ENCODE data around the gene TSKU. TPM values are rescaled to one million over a fixed set of nuclear protein-coding genes. Genes with fewer than 3 reads are reported as not detected.
A peak's percentile ranks its signal among the peaks of the same experiment; 100 is the strongest.

Gene TSKU
- total and polyA plus RNA-seq, 9 of the 15 experiments (the other 6 are each of a cell fraction or from before 2014, with no cell fraction given) = 0.60 to 11.9 (median 8.4) TPM

DNA sequence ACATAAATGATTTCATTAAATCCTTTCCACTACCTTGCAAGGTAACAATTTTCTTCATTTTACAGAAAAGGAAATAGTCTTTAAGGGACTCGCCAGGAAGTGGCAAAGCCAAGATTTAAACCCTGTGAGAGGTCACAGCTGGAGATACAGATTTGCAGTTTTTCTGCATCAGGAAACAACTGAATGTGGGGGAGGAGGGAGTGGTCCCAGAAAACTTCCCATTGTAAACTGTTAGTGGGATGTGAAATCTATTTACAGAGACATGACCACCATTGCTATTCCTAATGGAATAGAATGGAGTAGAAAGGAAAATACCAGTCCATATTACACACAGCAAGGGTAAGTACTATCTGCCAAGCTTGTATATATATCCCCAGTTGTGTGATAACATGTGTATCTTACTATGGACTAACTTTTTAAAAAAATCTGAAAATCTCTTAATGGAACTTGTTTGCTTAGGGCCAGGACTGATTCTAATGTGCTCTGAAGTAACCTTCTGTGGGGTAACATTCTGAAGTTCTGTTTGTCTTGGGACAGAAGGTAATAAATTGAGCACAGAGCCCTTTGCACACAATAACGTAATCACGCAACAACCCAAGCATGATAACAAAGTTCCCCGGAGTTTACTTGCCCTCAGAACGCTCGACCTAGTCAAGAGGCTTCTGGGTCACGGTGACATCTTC lies 10.9 kb upstream of the TSKU start:
- Histone ChIP-seq H3K9ac (ENCODE audit: insufficient read depth in 1 of 2, low read depth in 2 of 2, low read length in 2 of 2) (no peak overlapping the region), H3K27me3 (ENCODE audit: control insufficient read depth in 2 of 2, insufficient read depth in 2 of 2, low read length in 2 of 2) (no peaks in the 10 kb centered on the region), H3K36me3 (ENCODE audit: control insufficient read depth, insufficient read depth, low read length) (no peaks in the 10 kb centered on the region), H3K4me3 (no peak overlapping the region), H3K4me1 (replicated peaks in 1 of 2; ENCODE audit: control insufficient read depth in 2 of 2, insufficient read depth in 2 of 2, low read length in 2 of 2) (peaks cover 7 to 9% of the 10 kb centered on the region in 2 experiments; a peak in 4 of 5 replicates), H3K4me2 (ENCODE audit: insufficient read depth, low read length) (no peak overlapping the region), H3K27ac (ENCODE audit: extremely low read depth, low read depth, low read length) (no peak overlapping the region), H3K9me1 (ENCODE audit: control insufficient read depth, insufficient read depth, low read length) (no peaks in the 10 kb centered on the region), H3K79me2 (ENCODE audit: control insufficient read depth, insufficient read depth, low read length) (no peaks in the 10 kb centered on the region), H3K9me3 (replicated peaks; ENCODE audit: control insufficient read depth, insufficient read depth, low read depth, low read length) (peaks cover 8% of the 10 kb centered on the region), H4K20me1 (replicated peaks; ENCODE audit: control insufficient read depth, insufficient read depth, low read length) (no peaks in the 10 kb centered on the region), H2AFZ (ENCODE audit: low read depth, low read length) (no peak overlapping the region)
- FAIRE-seq = no peak
- no peak for DNase-seq (ENCODE audit: extremely low read depth in 1 of 4, low spot score in 3 of 4)
- TF ChIP-seq FOXJ3 (CRISPR knock-in tag; IDR thresholded peaks at IDR 0.05) = no peak
- TF ChIP-seq, protein P1, sequence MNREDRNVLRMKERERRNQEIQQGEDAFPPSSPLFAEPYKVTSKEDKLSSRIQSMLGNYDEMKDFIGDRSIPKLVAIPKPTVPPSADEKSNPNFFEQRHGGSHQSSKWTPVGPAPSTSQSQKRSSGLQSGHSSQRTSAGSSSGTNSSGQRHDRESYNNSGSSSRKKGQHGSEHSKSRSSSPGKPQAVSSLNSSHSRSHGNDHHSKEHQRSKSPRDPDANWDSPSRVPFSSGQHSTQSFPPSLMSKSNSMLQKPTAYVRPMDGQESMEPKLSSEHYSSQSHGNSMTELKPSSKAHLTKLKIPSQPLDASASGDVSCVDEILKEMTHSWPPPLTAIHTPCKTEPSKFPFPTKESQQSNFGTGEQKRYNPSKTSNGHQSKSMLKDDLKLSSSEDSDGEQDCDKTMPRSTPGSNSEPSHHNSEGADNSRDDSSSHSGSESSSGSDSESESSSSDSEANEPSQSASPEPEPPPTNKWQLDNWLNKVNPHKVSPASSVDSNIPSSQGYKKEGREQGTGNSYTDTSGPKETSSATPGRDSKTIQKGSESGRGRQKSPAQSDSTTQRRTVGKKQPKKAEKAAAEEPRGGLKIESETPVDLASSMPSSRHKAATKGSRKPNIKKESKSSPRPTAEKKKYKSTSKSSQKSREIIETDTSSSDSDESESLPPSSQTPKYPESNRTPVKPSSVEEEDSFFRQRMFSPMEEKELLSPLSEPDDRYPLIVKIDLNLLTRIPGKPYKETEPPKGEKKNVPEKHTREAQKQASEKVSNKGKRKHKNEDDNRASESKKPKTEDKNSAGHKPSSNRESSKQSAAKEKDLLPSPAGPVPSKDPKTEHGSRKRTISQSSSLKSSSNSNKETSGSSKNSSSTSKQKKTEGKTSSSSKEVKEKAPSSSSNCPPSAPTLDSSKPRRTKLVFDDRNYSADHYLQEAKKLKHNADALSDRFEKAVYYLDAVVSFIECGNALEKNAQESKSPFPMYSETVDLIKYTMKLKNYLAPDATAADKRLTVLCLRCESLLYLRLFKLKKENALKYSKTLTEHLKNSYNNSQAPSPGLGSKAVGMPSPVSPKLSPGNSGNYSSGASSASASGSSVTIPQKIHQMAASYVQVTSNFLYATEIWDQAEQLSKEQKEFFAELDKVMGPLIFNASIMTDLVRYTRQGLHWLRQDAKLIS (CRISPR knock-in tag; IDR thresholded peaks at IDR 0.05) = no peak
- no peak for TF ChIP-seq MYNN (IDR thresholded peaks at IDR 0.05)
- no peak for TF ChIP-seq MYNN (CRISPR knock-in tag; IDR thresholded peaks at IDR 0.05)
- no peak for TF ChIP-seq GABPB2 (CRISPR knock-in tag; conservative IDR thresholded peaks at IDR 0.05)
- TF ChIP-seq, protein P2, sequence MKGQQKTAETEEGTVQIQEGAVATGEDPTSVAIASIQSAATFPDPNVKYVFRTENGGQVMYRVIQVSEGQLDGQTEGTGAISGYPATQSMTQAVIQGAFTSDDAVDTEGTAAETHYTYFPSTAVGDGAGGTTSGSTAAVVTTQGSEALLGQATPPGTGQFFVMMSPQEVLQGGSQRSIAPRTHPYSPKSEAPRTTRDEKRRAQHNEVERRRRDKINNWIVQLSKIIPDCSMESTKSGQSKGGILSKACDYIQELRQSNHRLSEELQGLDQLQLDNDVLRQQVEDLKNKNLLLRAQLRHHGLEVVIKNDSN (CRISPR knock-in tag; IDR thresholded peaks at IDR 0.05) = no peak
- 0 out of 2 replicates have a peak, but pooled peaks have one; percentile 14 for TF ChIP-seq CBFA2T3 (IDR thresholded peaks at IDR 0.05)
- TF ChIP-seq KDM5B (IDR thresholded peaks at IDR 0.05; ENCODE audit: insufficient replicate concordance, low read depth, low read length) = no peak
- no peak for TF ChIP-seq KLF6 (CRISPR knock-in tag; IDR thresholded peaks at IDR 0.05; ENCODE audit: borderline replicate concordance)
- TF ChIP-seq KDM1A (IDR thresholded peaks at IDR 0.05) = peak; percentile 28 to 58; a peak in 1 of 4 replicates
- no peak for TF ChIP-seq NELFE (IDR thresholded peaks at IDR 0.05; ENCODE audit: insufficient read depth, insufficient read length)
- no peak for TF ChIP-seq HDGF (IDR thresholded peaks at IDR 0.05)
- no peak for TF ChIP-seq SAFB (IDR thresholded peaks at IDR 0.05; ENCODE audit: borderline replicate concordance, low read depth, low read length)
- ChIA-PET CTCF (ENCODE audit: low intra/inter-chr PET ratio) (no interaction called here), POLR2A (no interaction called here)
- intact Hi-C loops (cut with micrococcal nuclease) = no loop called here
- no TSS peak for BruUV-seq (replicated peaks)
- no peak for ATAC-seq
- in situ Hi-C loops (cut with MboI) = no loop called here
- WGBS (ENCODE audit: insufficient coverage, low coverage, missing lambda C conversion rate) = 19% methylated on average over 7 of the region's 7 CpGs

Measured in K562 (cell line).